HepG2 (cell line): Measurements from ENCODE around the gene IP6K1. TPM values are rescaled to one million over a fixed set of nuclear protein-coding genes. Genes with fewer than 3 reads are reported as not detected.
A peak's percentile ranks its signal among the peaks of the same experiment; 100 is the strongest.

Source experiments
- HDAC6 ChIP-seq: fragments of 200-600 bp; sonication (generic); IDR thresholded peaks from 2 replicates; pipeline ENCODE4 v1.7.0; 2017; ENCODE audit warnings: mild to moderate bottlenecking, antibody characterized with exemption, low read length, low read depth
- MED1 ChIP-seq: sonication (generic); formaldehyde crosslinking; IDR thresholded peaks from 2 replicates; pipeline ENCODE4 v1.4.0; 2020; ENCODE audit warnings: missing genetic modification reagents
- POGZ ChIP-seq: sonication (generic); formaldehyde crosslinking; IDR thresholded peaks from 2 replicates; pipeline ENCODE4 v1.4.0; 2020; ENCODE audit warnings: mild to moderate bottlenecking, missing genetic modification reagents
- SAFB2 ChIP-seq: sonication (generic); formaldehyde crosslinking; IDR thresholded peaks from 2 replicates; pipeline ENCODE4 v1.5.1; 2020; ENCODE audit warnings: missing genetic modification reagents, low read depth, mild to moderate bottlenecking, borderline replicate concordance
- SP4 ChIP-seq: sonication (generic); formaldehyde crosslinking; IDR thresholded peaks from 2 replicates; pipeline ENCODE4 v1.8.1; 2023; ENCODE audit warnings: mild to moderate bottlenecking, missing genetic modification reagents
- TAF1 ChIP-seq: sonication (generic); formaldehyde crosslinking; IDR thresholded peaks from 2 replicates; pipeline ENCODE4 v1.4.0; 2020; ENCODE audit warnings: missing genetic modification reagents
- TFDP2 ChIP-seq: sonication (generic); formaldehyde crosslinking; IDR thresholded peaks from 2 replicates; pipeline ENCODE4 v1.4.0; 2020; ENCODE audit warnings: missing genetic modification reagents
- U2AF2 ChIP-seq: fragments of 200-400 bp; formaldehyde crosslinking; IDR thresholded peaks from 2 replicates; pipeline ENCODE4 v1.6.1; 2017; ENCODE audit warnings: low read depth, mild to moderate bottlenecking, low read length
- ZBTB3 ChIP-seq: sonication (generic); formaldehyde crosslinking; IDR thresholded peaks from 2 replicates; pipeline ENCODE4 v1.4.0; 2020; ENCODE audit warnings: low read depth, mild to moderate bottlenecking, moderate library complexity, missing genetic modification reagents, borderline replicate concordance
- ZFP90 ChIP-seq: sonication (generic); formaldehyde crosslinking; IDR thresholded peaks from 2 replicates; pipeline ENCODE4 v1.8.0; 2022; ENCODE audit warnings: missing genetic modification reagents, mild to moderate bottlenecking, inconsistent platforms, borderline replicate concordance
- ZNF546 ChIP-seq: sonication (generic); formaldehyde crosslinking; conservative IDR thresholded peaks from 2 replicates; pipeline ENCODE4 v1.8.1; 2023; ENCODE audit warnings: mild to moderate bottlenecking, missing genetic modification reagents
- ZNF557 ChIP-seq: sonication (generic); formaldehyde crosslinking; IDR thresholded peaks from 2 replicates; pipeline ENCODE4 v1.4.0; 2020; ENCODE audit warnings: missing genetic modification reagents
- ZNF605 ChIP-seq: sonication (generic); formaldehyde crosslinking; IDR thresholded peaks from 2 replicates; pipeline ENCODE4 v1.8.0; 2022; ENCODE audit warnings: mild to moderate bottlenecking, missing genetic modification reagents
- ZNF616 ChIP-seq: sonication (generic); formaldehyde crosslinking; IDR thresholded peaks from 2 replicates; pipeline ENCODE4 v1.5.0; 2020; ENCODE audit warnings: low read depth, mild to moderate bottlenecking, missing genetic modification reagents
- ZNF788 ChIP-seq: sonication (generic); formaldehyde crosslinking; IDR thresholded peaks from 2 replicates; pipeline ENCODE4 v1.5.0; 2020; ENCODE audit warnings: mild to moderate bottlenecking, missing genetic modification reagents, borderline replicate concordance
- ZNF850 ChIP-seq: sonication (generic); formaldehyde crosslinking; conservative IDR thresholded peaks from 2 replicates; pipeline ENCODE4 v1.9.0; 2021; ENCODE audit warnings: mild to moderate bottlenecking, missing genetic modification reagents
- polyA plus RNA-seq, 8 experiments: library from polyadenylated mRNA; depleted of rRNA in 3 of 8; stranded (reverse) in 7 of 8; unstranded in 1 of 8; fragments of >200 nt; fragmentation: Illumina TruSeq in 4 of 8; extraction: Trizol in 4 of 8; gene quantifications; 2 replicates each; pipeline versions ENCODE4 v1.2.1 to v1.2.3, GENCODE V29; 2011 to 2016; ENCODE audit warnings: low read depth in 4 of 8, missing spikeins in 1 of 8, mixed read lengths in 1 of 8; ENCODE audit not compliant: insufficient read depth in 1 of 8
- total RNA-seq, 5 experiments: library from RNA; depleted of rRNA; stranded (reverse); fragments of >200 nt; fragmentation: Illumina TruSeq; extraction: Trizol; gene quantifications; 2 replicates each; pipeline ENCODE4 v1.2.3, GENCODE V29; 2016; ENCODE audit warnings: low read depth in 1 of 5
- TF ChIP-seq, protein P1 (sequence below): sonication (generic); formaldehyde crosslinking; conservative IDR thresholded peaks from 2 replicates; pipeline ENCODE4 v1.4.0; 2020; ENCODE audit warnings: missing genetic modification reagents

Gene IP6K1
- total and polyA plus RNA-seq, 2 of the 13 experiments (the other 11 are each of a cell fraction or from before 2014, with no cell fraction given) = 17.7 to 29.7 TPM

DNA sequence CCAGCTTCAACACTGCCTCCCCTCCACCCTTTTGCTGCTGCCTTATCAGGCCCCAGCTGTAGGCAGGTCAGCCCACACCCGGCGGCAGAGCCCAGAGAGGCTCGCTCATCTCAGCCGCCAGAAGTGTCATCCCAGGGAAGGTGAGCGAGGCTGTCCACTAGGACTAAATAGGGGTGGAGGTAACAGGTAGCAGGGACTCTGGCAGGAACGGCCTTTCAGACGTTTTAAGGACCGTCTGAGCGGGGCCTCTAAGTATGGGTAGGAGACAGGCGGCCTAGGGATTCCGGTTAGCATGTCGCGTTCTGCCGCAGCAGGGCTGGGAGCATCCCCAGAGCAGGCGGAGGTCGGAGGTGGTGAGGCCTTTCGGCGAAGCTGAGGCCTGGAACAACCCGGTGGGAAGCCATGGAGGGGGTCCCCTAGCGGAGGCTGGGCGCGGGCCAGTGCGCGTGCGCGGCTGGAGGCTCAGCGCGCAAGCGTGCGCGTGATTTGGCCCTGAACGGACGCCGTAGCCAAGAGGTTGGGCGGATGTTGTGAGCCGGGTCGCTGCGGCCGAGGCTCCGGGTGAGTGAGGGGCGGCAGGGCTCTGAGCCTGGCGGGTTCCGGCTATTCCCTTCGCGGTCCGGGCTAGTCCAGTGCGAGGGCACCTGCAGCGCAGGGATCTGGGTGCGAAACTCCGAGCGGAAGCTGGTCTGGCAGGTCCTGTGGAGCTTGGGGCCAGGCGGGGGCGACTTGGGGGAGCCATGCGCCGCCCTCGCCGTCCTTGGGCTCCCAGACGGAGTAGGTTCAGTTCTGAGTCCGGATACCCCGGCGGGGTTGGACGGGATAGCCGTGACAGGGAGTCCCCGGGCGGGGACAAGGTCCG, 97.1 kb downstream of the IP6K1 start, which contains the start of the genes MST1 and RNF123 (continued):
- peak; percentile 37; the same call in 1 of the 2 replicates for TF ChIP-seq ZBTB3
- no peak for TF ChIP-seq U2AF2
- TF ChIP-seq SAFB2 (CRISPR knock-in tag) = peak; percentile 76
- peak; percentile 55; the same call in 1 of the 2 replicates for TF ChIP-seq ZNF616 (CRISPR knock-in tag)
- peak; percentile 38 for TF ChIP-seq ZFP90
- peak; percentile 85 for TF ChIP-seq SP4 (CRISPR knock-in tag)
- TF ChIP-seq, protein P1, sequence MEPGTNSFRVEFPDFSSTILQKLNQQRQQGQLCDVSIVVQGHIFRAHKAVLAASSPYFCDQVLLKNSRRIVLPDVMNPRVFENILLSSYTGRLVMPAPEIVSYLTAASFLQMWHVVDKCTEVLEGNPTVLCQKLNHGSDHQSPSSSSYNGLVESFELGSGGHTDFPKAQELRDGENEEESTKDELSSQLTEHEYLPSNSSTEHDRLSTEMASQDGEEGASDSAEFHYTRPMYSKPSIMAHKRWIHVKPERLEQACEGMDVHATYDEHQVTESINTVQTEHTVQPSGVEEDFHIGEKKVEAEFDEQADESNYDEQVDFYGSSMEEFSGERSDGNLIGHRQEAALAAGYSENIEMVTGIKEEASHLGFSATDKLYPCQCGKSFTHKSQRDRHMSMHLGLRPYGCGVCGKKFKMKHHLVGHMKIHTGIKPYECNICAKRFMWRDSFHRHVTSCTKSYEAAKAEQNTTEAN = no peak
- TF ChIP-seq MED1 (CRISPR knock-in tag) = peak; percentile 66
- 0 out of 2 replicates have a peak, but pooled peaks have one; percentile 55 for TF ChIP-seq ZNF546 (CRISPR knock-in tag)
- TF ChIP-seq ZNF850 (CRISPR knock-in tag) = no peak
- no peak for TF ChIP-seq ZNF557
- TF ChIP-seq TFDP2 (CRISPR knock-in tag) = peak; percentile 52
- TF ChIP-seq ZNF788 = peak; percentile 85
- TF ChIP-seq TAF1 (CRISPR knock-in tag) = peak; percentile 67; the same call in 1 of the 2 replicates
- TF ChIP-seq ZNF605 = peak; percentile 58; the same call in 1 of the 2 replicates
- TF ChIP-seq HDAC6 = no peak
- 0 out of 2 replicates have a peak, but pooled peaks have one; percentile 28 for TF ChIP-seq POGZ (CRISPR knock-in tag)
